Measurements from ENCODE around the gene SLC39A3.
A peak's percentile ranks its signal among the peaks of the same experiment; 100 is the strongest.

Gene SLC39A3

GRCh38 chr19:2782329-2782935, 42.6 kb upstream of the SLC39A3 start:
- TF ChIP-seq ZNF274 (IDR thresholded peaks at IDR 0.05; ENCODE audit: low read depth, low read length) (no peak), SUZ12 (IDR thresholded peaks at IDR 0.05; ENCODE audit: extremely low read depth, insufficient read depth, insufficient read length) (no peak), YY1 (IDR thresholded peaks at IDR 0.05; ENCODE audit: insufficient read depth, insufficient read length) (no peak)
- Histone ChIP-seq H3K9ac (ENCODE audit: insufficient read length, low read depth) (peak overlapping the region; percentile 99), H3K4me1 (ENCODE audit: insufficient read depth, insufficient read length) (peaks cover 7% of the 10 kb centered on the region), H3K9me3 (ENCODE audit: insufficient read depth, low read length) (peaks cover 5% of the 10 kb centered on the region; the same call in 1 of the 2 replicates), H3K27me3 (ENCODE audit: insufficient read depth, insufficient read length) (no peaks in the 10 kb centered on the region), H3K4me3 (ENCODE audit: insufficient read length, low read depth) (peak overlapping the region; percentile 100), H3K36me3 (ENCODE audit: insufficient read depth, insufficient read length, low read length) (peaks cover 55% of the 10 kb centered on the region)
- no peak for DNase-seq (ENCODE audit: low read depth, low spot score)

GRCh38 chr19:2780284-2780683, 40.5 kb upstream of the SLC39A3 start:
- DNase-seq (ENCODE audit: low read depth, low spot score) = no peak
- H3K4me3 ChIP-seq (ENCODE audit: insufficient read length, low read depth) = peak overlapping the region; percentile 5
- peaks cover 67% of the 10 kb centered on the region for H3K36me3 ChIP-seq (ENCODE audit: insufficient read depth, insufficient read length, low read length)
- peak overlapping the region; percentile 57 for H3K9ac ChIP-seq (ENCODE audit: insufficient read length, low read depth)
- TF ChIP-seq YY1 (IDR thresholded peaks at IDR 0.05; ENCODE audit: insufficient read depth, insufficient read length) (no peak), ZNF274 (IDR thresholded peaks at IDR 0.05; ENCODE audit: low read depth, low read length) (no peak), SUZ12 (IDR thresholded peaks at IDR 0.05; ENCODE audit: extremely low read depth, insufficient read depth, insufficient read length) (no peak)
- H3K9me3 ChIP-seq (ENCODE audit: insufficient read depth, low read length) = peaks cover 5% of the 10 kb centered on the region; the same call in 1 of the 2 replicates
- H3K4me1 ChIP-seq (ENCODE audit: insufficient read depth, insufficient read length) = peaks cover 8% of the 10 kb centered on the region
- H3K27me3 ChIP-seq (ENCODE audit: insufficient read depth, insufficient read length) = no peaks in the 10 kb centered on the region

- no peak for TF ChIP-seq YY1 (IDR thresholded peaks at IDR 0.05; ENCODE audit: insufficient read depth, insufficient read length)
- no peak for TF ChIP-seq SUZ12 (IDR thresholded peaks at IDR 0.05; ENCODE audit: extremely low read depth, insufficient read depth, insufficient read length)
- no peak for TF ChIP-seq ZNF274 (IDR thresholded peaks at IDR 0.05; ENCODE audit: low read depth, low read length)
- no peak for DNase-seq (ENCODE audit: low read depth, low spot score)
- H3K4me1 ChIP-seq (ENCODE audit: insufficient read depth, insufficient read length) = peaks cover 10% of the 10 kb centered on the region
- H3K4me3 ChIP-seq (ENCODE audit: insufficient read length, low read depth) = no peak overlapping the region
- no peaks in the 10 kb centered on the region for H3K27me3 ChIP-seq (ENCODE audit: insufficient read depth, insufficient read length)
- H3K9ac ChIP-seq (ENCODE audit: insufficient read length, low read depth) = no peak overlapping the region
- peaks cover 5% of the 10 kb centered on the region; the same call in 1 of the 2 replicates for H3K9me3 ChIP-seq (ENCODE audit: insufficient read depth, low read length)
- peaks cover 77% of the 10 kb centered on the region for H3K36me3 ChIP-seq (ENCODE audit: insufficient read depth, insufficient read length, low read length)
Measured at GRCh38 chr19:2779121-2779740, 39.4 kb upstream of the SLC39A3 start.

GRCh38 chr19:2777952-2778683, 38.3 kb upstream of the SLC39A3 start:
- no peak for DNase-seq (ENCODE audit: low read depth, low spot score)

GRCh38 chr19:2775556-2776430, 36.0 kb upstream of the SLC39A3 start:
- peaks cover 82% of the 10 kb centered on the region for H3K36me3 ChIP-seq (ENCODE audit: insufficient read depth, insufficient read length, low read length)
- H3K9me3 ChIP-seq (ENCODE audit: insufficient read depth, low read length) = no peaks in the 10 kb centered on the region
- no peak overlapping the region for H3K9ac ChIP-seq (ENCODE audit: insufficient read length, low read depth)
- peaks cover 13% of the 10 kb centered on the region for H3K4me1 ChIP-seq (ENCODE audit: insufficient read depth, insufficient read length)
- TF ChIP-seq SUZ12 (IDR thresholded peaks at IDR 0.05; ENCODE audit: extremely low read depth, insufficient read depth, insufficient read length) (no peak), ZNF274 (IDR thresholded peaks at IDR 0.05; ENCODE audit: low read depth, low read length) (no peak), YY1 (IDR thresholded peaks at IDR 0.05; ENCODE audit: insufficient read depth, insufficient read length) (no peak)
- no peak for DNase-seq (ENCODE audit: low read depth, low spot score)
- H3K4me3 ChIP-seq (ENCODE audit: insufficient read length, low read depth) = no peak overlapping the region
- H3K27me3 ChIP-seq (ENCODE audit: insufficient read depth, insufficient read length) = no peaks in the 10 kb centered on the region

More at GRCh38 chr19:2777952-2778683, 38.3 kb upstream of the SLC39A3 start:
- Histone ChIP-seq H3K9ac (ENCODE audit: insufficient read length, low read depth) (no peak overlapping the region), H3K4me1 (ENCODE audit: insufficient read depth, insufficient read length) (peaks cover 13% of the 10 kb centered on the region), H3K4me3 (ENCODE audit: insufficient read length, low read depth) (no peak overlapping the region), H3K36me3 (ENCODE audit: insufficient read depth, insufficient read length, low read length) (peaks cover 82% of the 10 kb centered on the region), H3K9me3 (ENCODE audit: insufficient read depth, low read length) (no peaks in the 10 kb centered on the region), H3K27me3 (ENCODE audit: insufficient read depth, insufficient read length) (no peaks in the 10 kb centered on the region)
- TF ChIP-seq SUZ12 (IDR thresholded peaks at IDR 0.05; ENCODE audit: extremely low read depth, insufficient read depth, insufficient read length) (no peak), YY1 (IDR thresholded peaks at IDR 0.05; ENCODE audit: insufficient read depth, insufficient read length) (no peak), ZNF274 (IDR thresholded peaks at IDR 0.05; ENCODE audit: low read depth, low read length) (no peak)

GRCh38 chr19:2774953-2775555, 35.2 kb upstream of the SLC39A3 start:
- TF ChIP-seq YY1 (IDR thresholded peaks at IDR 0.05; ENCODE audit: insufficient read depth, insufficient read length) (no peak), ZNF274 (IDR thresholded peaks at IDR 0.05; ENCODE audit: low read depth, low read length) (no peak), SUZ12 (IDR thresholded peaks at IDR 0.05; ENCODE audit: extremely low read depth, insufficient read depth, insufficient read length) (no peak)
- no peaks in the 10 kb centered on the region for H3K27me3 ChIP-seq (ENCODE audit: insufficient read depth, insufficient read length)
- DNase-seq (ENCODE audit: low read depth, low spot score) = no peak
- peaks cover 13% of the 10 kb centered on the region for H3K4me1 ChIP-seq (ENCODE audit: insufficient read depth, insufficient read length)
- H3K9ac ChIP-seq (ENCODE audit: insufficient read length, low read depth) = no peak overlapping the region
- no peak overlapping the region for H3K4me3 ChIP-seq (ENCODE audit: insufficient read length, low read depth)
- H3K36me3 ChIP-seq (ENCODE audit: insufficient read depth, insufficient read length, low read length) = peaks cover 82% of the 10 kb centered on the region
- H3K9me3 ChIP-seq (ENCODE audit: insufficient read depth, low read length) = no peaks in the 10 kb centered on the region

All from NT2/D1 (cell line).